GM03348 (cell line): ENCODE measurements around the gene SBSN.
A peak's percentile ranks its signal among the peaks of the same experiment; 100 is the strongest.

ENCODE experiments used
- DNase-seq: peaks from one replicate; pipeline ENCODE4 v3.0.0; 2012; ENCODE audit warnings: low spot score

The SBSN gene

GRCh38 chr19:35533822-35534392 is 5.8 kb upstream of the SBSN start:
- no peak for DNase-seq

- no peak for DNase-seq
These were observed 5.2 kb upstream of the SBSN start, which contains the start of gene GAPDHS for GRCh38 chr19:35533201-35533821. Gene GAPDHS, plus strand, starts transcription at chr19:35533456. Its CDS starts 72 bp downstream, at chr19:35533528.

- no peak for DNase-seq
These were observed 3.2 kb upstream of the SBSN start for GRCh38 chr19:35531291-35531690.

GRCh38 chr19:35529241-35530218 is 1.4 kb upstream of the SBSN start:
- no peak for DNase-seq

GRCh38 chr19:35525873-35526272 is 2.2 kb downstream of the SBSN start:
- DNase-seq = no peak

GRCh38 chr19:35524181-35524837 is 3.8 kb downstream of the SBSN start:
- DNase-seq = no peak

GRCh38 chr19:35522745-35523327 is 5.3 kb downstream of the SBSN start:
- DNase-seq = no peak

GRCh38 chr19:35521124-35521743 is 6.9 kb downstream of the SBSN start:
- DNase-seq = no peak

GRCh38 chr19:35519291-35519690 is 8.8 kb downstream of the SBSN start:
- peak; percentile 48 for DNase-seq

- DNase-seq = peak; percentile 89
These were observed 9.8 kb downstream of the SBSN start for GRCh38 chr19:35518313-35518712.

GRCh38 chr19:35517342-35517741 is 10.8 kb downstream of the SBSN start:
- no peak for DNase-seq

- no peak for DNase-seq
These were observed 11.8 kb downstream of the SBSN start for GRCh38 chr19:35516310-35516709.

GRCh38 chr19:35514282-35514809 is 13.8 kb downstream of the SBSN start:
- DNase-seq = peak; percentile 80

GRCh38 chr19:35513628-35514281 is 14.4 kb downstream of the SBSN start, which contains the start of gene DMKN:
Gene DMKN, minus strand, starts transcription at chr19:35513649. Its CDS starts 174 bp downstream, at chr19:35513475.
- DNase-seq = peak; percentile 78

- no peak for DNase-seq
These were observed 15.1 kb downstream of the SBSN start for GRCh38 chr19:35512831-35513627.

GRCh38 chr19:35511337-35511736 is 16.8 kb downstream of the SBSN start:
- no peak for DNase-seq

- DNase-seq = no peak
These were observed 17.5 kb downstream of the SBSN start for GRCh38 chr19:35510626-35510964.

GRCh38 chr19:35509861-35510625 is 18.1 kb downstream of the SBSN start:
- DNase-seq = peak; percentile 92
